A549 (cell line): Measurements from ENCODE around the gene FAHD1. TPM values are rescaled to one million over a fixed set of nuclear protein-coding genes. Genes with fewer than 3 reads are reported as not detected.

Experiments
- ATAC-seq, 2 experiments: fragments of 200-7000 bp in 1 of 2; fragments of >200 bp in 1 of 2; cut with Nextera tagmentation in 1 of 2; cut with Tn5 transposase in 1 of 2; 3 replicates each; pipeline versions ENCODE4 v1.8.0 to v1.9.1; 2018 to 2020; ENCODE audit warnings: mild to moderate bottlenecking in 1 of 2, moderate library complexity in 1 of 2
- CTCF ChIA-PET: fragments of 300-600 bp; sonication (Branson Sonifier 250); formaldehyde crosslinking; extraction: SDS; loops from one replicate; lab custom pipeline; 2021; ENCODE audit warnings: antibody characterized with exemption, inconsistent platforms; lab: Yijun Ruan, JAX
- POLR2A ChIA-PET: fragments of 350-600 bp; formaldehyde crosslinking; extraction: SDS; loops from one replicate; lab custom pipeline; 2021; ENCODE audit warnings: antibody characterized with exemption, inconsistent platforms; lab: Yijun Ruan, JAX
- DNase-seq, 2 experiments: peaks; one replicate each; pipeline versions ENCODE4 v3.0.0 to v3.0.0-alpha.2; 2011 to 2016; ENCODE audit warnings: low read depth in 1 of 2, low spot score in 1 of 2
- FAIRE-seq: peaks from 2 replicates; lab custom pipeline; 2011; peaks lifted over from hg19 to GRCh38; lab: Jason Lieb, UNC
- H3K27ac ChIP-seq, 2 experiments: fragments of >200 bp; sonication (Bioruptor Twin); formaldehyde crosslinking; 3 replicates each; pipeline ENCODE4 v1.5.1; 2016 to 2017
- H3K4me1 ChIP-seq: fragments of >200 bp; sonication (Bioruptor Twin); formaldehyde crosslinking; 3 replicates; pipeline ENCODE4 v1.6.1; 2016
- H3K4me2 ChIP-seq: fragments of >200 bp; sonication (Bioruptor Twin); formaldehyde crosslinking; 3 replicates; pipeline ENCODE4 v1.6.1; 2016
- H3K4me3 ChIP-seq: fragments of >200 bp; sonication (Bioruptor Twin); formaldehyde crosslinking; 3 replicates; pipeline ENCODE4 v1.5.1; 2016
- H3K9me3 ChIP-seq: fragments of >200 bp; sonication (Bioruptor Twin); formaldehyde crosslinking; 3 replicates; pipeline ENCODE4 v1.6.1; 2016
- ATOH8 ChIP-seq: fragments of 250-450 bp; sonication (Bioruptor Pico); IDR thresholded peaks from 2 replicates; pipeline ENCODE4 v1.5.0; 2020; ENCODE audit warnings: low read depth, mild to moderate bottlenecking, moderate library complexity
- CBX2 ChIP-seq: fragments of 200-600 bp; sonication (generic); IDR thresholded peaks from 2 replicates; pipeline ENCODE4 v1.6.1; 2016; ENCODE audit warnings: low read depth, mild to moderate bottlenecking, borderline replicate concordance
- CHD4 ChIP-seq: fragments of 200-600 bp; sonication (generic); IDR thresholded peaks from 2 replicates; pipeline ENCODE4 v1.6.1; 2016; ENCODE audit warnings: antibody characterized with exemption, mild to moderate bottlenecking, borderline replicate concordance
- EHF ChIP-seq: fragments of 250-450 bp; sonication (Bioruptor Pico); IDR thresholded peaks from 2 replicates; pipeline ENCODE4 v1.5.0; 2020; ENCODE audit warnings: mild to moderate bottlenecking
- FOSL2 ChIP-seq, 2 experiments: fragments of 450-650 bp in 1 of 2; fragments of >200 bp in 1 of 2; sonication (Bioruptor Twin) in 1 of 2; formaldehyde crosslinking; IDR thresholded peaks; 2 replicates each; pipeline versions ENCODE4 v1.5.0 to v1.6.1; 2016 to 2020; ENCODE audit warnings: mild to moderate bottlenecking in 1 of 2, moderate library complexity in 1 of 2
- GATA3 ChIP-seq: IDR thresholded peaks from 2 replicates; pipeline ENCODE4 v1.6.1; 2012; ENCODE audit warnings: borderline replicate concordance
- HOXB5 ChIP-seq: fragments of 250-450 bp; sonication (Bioruptor Pico); IDR thresholded peaks from 2 replicates; pipeline ENCODE4 v1.5.0; 2020; ENCODE audit warnings: mild to moderate bottlenecking, moderate library complexity
- JUN ChIP-seq, 2 experiments: fragments of >200 bp; sonication (Bioruptor Twin); formaldehyde crosslinking; IDR thresholded peaks; 2 replicates in 1 of 2; 3 replicates in 1 of 2; pipeline ENCODE4 v1.6.1; 2016 to 2017
- NPAS2 ChIP-seq: fragments of 250-450 bp; sonication (Bioruptor Pico); IDR thresholded peaks from 2 replicates; pipeline ENCODE4 v1.8.0; 2022; ENCODE audit warnings: mild to moderate bottlenecking, moderate library complexity, borderline replicate concordance
- PHF8 ChIP-seq: fragments of 200-600 bp; sonication (generic); IDR thresholded peaks from 2 replicates; pipeline ENCODE4 v1.6.1; 2016; ENCODE audit warnings: low read depth, mild to moderate bottlenecking, antibody characterized with exemption, moderate library complexity, borderline replicate concordance
- POLR2AphosphoS2 ChIP-seq: conservative IDR thresholded peaks from 2 replicates; pipeline ENCODE4 v1.6.1; 2012; ENCODE audit warnings: low read length, improper control_type of control experiment, inconsistent platforms
- RAD21 ChIP-seq, 2 experiments: fragments of >200 bp in 1 of 2; sonication (Bioruptor Twin) in 1 of 2; formaldehyde crosslinking in 1 of 2; IDR thresholded peaks in 1 of 2; conservative IDR thresholded peaks in 1 of 2; 2 replicates in 1 of 2; 3 replicates in 1 of 2; pipeline ENCODE4 v1.6.1; 2012 to 2018; ENCODE audit warnings: inconsistent platforms in 1 of 2
- RARB ChIP-seq: fragments of 250-450 bp; sonication (Bioruptor Pico); IDR thresholded peaks from 2 replicates; pipeline ENCODE4 v1.8.0; 2021; ENCODE audit warnings: mild to moderate bottlenecking, moderate library complexity
- RFX5 ChIP-seq: fragments of 450-650 bp; IDR thresholded peaks from 2 replicates; pipeline ENCODE4 v1.7.1; 2014; ENCODE audit warnings: antibody characterized with exemption, mild to moderate bottlenecking, moderate library complexity
- RNF2 ChIP-seq: fragments of 200-600 bp; sonication (generic); IDR thresholded peaks from 2 replicates; pipeline ENCODE4 v1.6.1; 2016; ENCODE audit warnings: low read depth, mild to moderate bottlenecking, antibody characterized with exemption, moderate library complexity, borderline replicate concordance
- SMC3 ChIP-seq: fragments of >200 bp; sonication (Bioruptor Twin); formaldehyde crosslinking; IDR thresholded peaks from 3 replicates; pipeline ENCODE4 v1.6.1; 2018; ENCODE audit warnings: inconsistent platforms
- ZFP36 ChIP-seq: fragments of 450-650 bp; IDR thresholded peaks from 2 replicates; pipeline ENCODE4 v1.6.1; 2014; ENCODE audit warnings: borderline replicate concordance; ENCODE audit not compliant: partially characterized antibody
- ZSCAN20 ChIP-seq: fragments of 250-450 bp; sonication (Bioruptor Pico); IDR thresholded peaks from 2 replicates; pipeline ENCODE4 v1.8.0; 2022; ENCODE audit warnings: mild to moderate bottlenecking, moderate library complexity
- WGBS: methylation state at CpG from one replicate; pipeline ENCODE4 v1.1.6; 2017; ENCODE audit errors: missing lambda C conversion rate; 5-methylcytosine and 5-hydroxymethylcytosine counted together
- polyA plus RNA-seq, 4 experiments: library from polyadenylated mRNA; depleted of rRNA in 3 of 4; stranded (reverse); fragments of >200 nt; fragmentation: RNase III in 1 of 4; extraction: RNeasy Plus Mini Kit Qiagen cat#74134 plus additional on column Dnase treatment in 1 of 4; gene quantifications; 2 replicates in 3 of 4; 3 replicates in 1 of 4; pipeline ENCODE4 v1.2.3, GENCODE V29; 2011 to 2017
- TF ChIP-seq, protein P1 (sequence below): fragments of >200 bp; sonication (Bioruptor Twin); formaldehyde crosslinking; IDR thresholded peaks from 3 replicates; pipeline ENCODE4 v1.5.1; 2016
- TF ChIP-seq, protein P2 (sequence below): fragments of 200-600 bp; sonication (generic); IDR thresholded peaks from 2 replicates; pipeline ENCODE4 v1.6.1; 2016; ENCODE audit warnings: antibody characterized with exemption, mild to moderate bottlenecking, moderate library complexity
- TF ChIP-seq, protein P3 (sequence below): fragments of 450-650 bp; IDR thresholded peaks from 2 replicates; pipeline ENCODE4 v1.6.1; 2014; ENCODE audit warnings: antibody characterized with exemption
- TF ChIP-seq, protein P4 (sequence below): IDR thresholded peaks from 2 replicates; pipeline ENCODE4 v1.6.1; 2012; ENCODE audit warnings: low read depth, borderline replicate concordance

Gene FAHD1
- polyA plus RNA-seq, 2 of the 4 experiments (the other 2 are of a cell fraction) = 30.6 to 68.4 TPM

- Histone ChIP-seq H3K27ac (no peak overlapping the region), H3K4me2 (no peak overlapping the region), H3K9me3 (no peaks in the 10 kb centered on the region), H3K4me3 (no peak overlapping the region), H3K4me1 (peaks cover 10% of the 10 kb centered on the region; the same call in 1 of the 3 replicates)
- 91% methylated on average over 27 of the region's 40 CpGs for WGBS
- TF ChIP-seq CHD4 = no peak
- TF ChIP-seq RAD21 (conservative IDR thresholded peaks at IDR 0.05 in 1 of 2, IDR thresholded peaks at IDR 0.05 in 1 of 2) = no peak
- no peak for TF ChIP-seq RNF2
- TF ChIP-seq ZSCAN20 = no peak
- DNase-seq = no peak
- no peak for FAIRE-seq
- CTCF ChIA-PET = no interaction called here
- POLR2A ChIA-PET = interaction anchor here (0.6 to 1.7 kb wide), 2 partner anchors 112 to 148 kb away, joined by 3 to 4 read pairs; partner anchors contain the start of gene RPS2
- ATAC-seq = no peak
These were observed 10.4 kb upstream of the FAHD1 start for GRCh38 chr16:1816396-1817275.

GRCh38 chr16:1817276-1817589 lies 9.8 kb upstream of the FAHD1 start:
- CTCF ChIA-PET = no interaction called here
- DNase-seq (no peak), FAIRE-seq (no peak), ATAC-seq (no peak)
- H3K27ac ChIP-seq = no peak overlapping the region
- WGBS = 91% methylated on average over 9 of the region's 9 CpGs
- H3K4me3 ChIP-seq = no peak overlapping the region
- TF ChIP-seq, protein P1, sequence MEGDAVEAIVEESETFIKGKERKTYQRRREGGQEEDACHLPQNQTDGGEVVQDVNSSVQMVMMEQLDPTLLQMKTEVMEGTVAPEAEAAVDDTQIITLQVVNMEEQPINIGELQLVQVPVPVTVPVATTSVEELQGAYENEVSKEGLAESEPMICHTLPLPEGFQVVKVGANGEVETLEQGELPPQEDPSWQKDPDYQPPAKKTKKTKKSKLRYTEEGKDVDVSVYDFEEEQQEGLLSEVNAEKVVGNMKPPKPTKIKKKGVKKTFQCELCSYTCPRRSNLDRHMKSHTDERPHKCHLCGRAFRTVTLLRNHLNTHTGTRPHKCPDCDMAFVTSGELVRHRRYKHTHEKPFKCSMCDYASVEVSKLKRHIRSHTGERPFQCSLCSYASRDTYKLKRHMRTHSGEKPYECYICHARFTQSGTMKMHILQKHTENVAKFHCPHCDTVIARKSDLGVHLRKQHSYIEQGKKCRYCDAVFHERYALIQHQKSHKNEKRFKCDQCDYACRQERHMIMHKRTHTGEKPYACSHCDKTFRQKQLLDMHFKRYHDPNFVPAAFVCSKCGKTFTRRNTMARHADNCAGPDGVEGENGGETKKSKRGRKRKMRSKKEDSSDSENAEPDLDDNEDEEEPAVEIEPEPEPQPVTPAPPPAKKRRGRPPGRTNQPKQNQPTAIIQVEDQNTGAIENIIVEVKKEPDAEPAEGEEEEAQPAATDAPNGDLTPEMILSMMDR = no peak
- TF ChIP-seq RFX5 (no peak), ATOH8 (no peak), PHF8 (no peak), CHD4 (no peak), CBX2 (no peak), ZFP36 (no peak), FOSL2 (IDR thresholded peaks at IDR 0.05) (no peak), FOSL2 (CRISPR knock-in tag; IDR thresholded peaks at IDR 0.05) (no peak), NPAS2 (no peak), RARB (CRISPR knock-in tag) (no peak), JUN (IDR thresholded peaks at IDR 0.05) (no peak), POLR2AphosphoS2 (no peak), SMC3 (no peak), GATA3 (no peak), EHF (CRISPR knock-in tag) (no peak), HOXB5 (CRISPR knock-in tag) (no peak)
- TF ChIP-seq, protein P2, sequence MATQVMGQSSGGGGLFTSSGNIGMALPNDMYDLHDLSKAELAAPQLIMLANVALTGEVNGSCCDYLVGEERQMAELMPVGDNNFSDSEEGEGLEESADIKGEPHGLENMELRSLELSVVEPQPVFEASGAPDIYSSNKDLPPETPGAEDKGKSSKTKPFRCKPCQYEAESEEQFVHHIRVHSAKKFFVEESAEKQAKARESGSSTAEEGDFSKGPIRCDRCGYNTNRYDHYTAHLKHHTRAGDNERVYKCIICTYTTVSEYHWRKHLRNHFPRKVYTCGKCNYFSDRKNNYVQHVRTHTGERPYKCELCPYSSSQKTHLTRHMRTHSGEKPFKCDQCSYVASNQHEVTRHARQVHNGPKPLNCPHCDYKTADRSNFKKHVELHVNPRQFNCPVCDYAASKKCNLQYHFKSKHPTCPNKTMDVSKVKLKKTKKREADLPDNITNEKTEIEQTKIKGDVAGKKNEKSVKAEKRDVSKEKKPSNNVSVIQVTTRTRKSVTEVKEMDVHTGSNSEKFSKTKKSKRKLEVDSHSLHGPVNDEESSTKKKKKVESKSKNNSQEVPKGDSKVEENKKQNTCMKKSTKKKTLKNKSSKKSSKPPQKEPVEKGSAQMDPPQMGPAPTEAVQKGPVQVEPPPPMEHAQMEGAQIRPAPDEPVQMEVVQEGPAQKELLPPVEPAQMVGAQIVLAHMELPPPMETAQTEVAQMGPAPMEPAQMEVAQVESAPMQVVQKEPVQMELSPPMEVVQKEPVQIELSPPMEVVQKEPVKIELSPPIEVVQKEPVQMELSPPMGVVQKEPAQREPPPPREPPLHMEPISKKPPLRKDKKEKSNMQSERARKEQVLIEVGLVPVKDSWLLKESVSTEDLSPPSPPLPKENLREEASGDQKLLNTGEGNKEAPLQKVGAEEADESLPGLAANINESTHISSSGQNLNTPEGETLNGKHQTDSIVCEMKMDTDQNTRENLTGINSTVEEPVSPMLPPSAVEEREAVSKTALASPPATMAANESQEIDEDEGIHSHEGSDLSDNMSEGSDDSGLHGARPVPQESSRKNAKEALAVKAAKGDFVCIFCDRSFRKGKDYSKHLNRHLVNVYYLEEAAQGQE = no peak
- TF ChIP-seq, protein P3, sequence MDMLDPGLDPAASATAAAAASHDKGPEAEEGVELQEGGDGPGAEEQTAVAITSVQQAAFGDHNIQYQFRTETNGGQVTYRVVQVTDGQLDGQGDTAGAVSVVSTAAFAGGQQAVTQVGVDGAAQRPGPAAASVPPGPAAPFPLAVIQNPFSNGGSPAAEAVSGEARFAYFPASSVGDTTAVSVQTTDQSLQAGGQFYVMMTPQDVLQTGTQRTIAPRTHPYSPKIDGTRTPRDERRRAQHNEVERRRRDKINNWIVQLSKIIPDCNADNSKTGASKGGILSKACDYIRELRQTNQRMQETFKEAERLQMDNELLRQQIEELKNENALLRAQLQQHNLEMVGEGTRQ = no peak
- TF ChIP-seq, protein P4, sequence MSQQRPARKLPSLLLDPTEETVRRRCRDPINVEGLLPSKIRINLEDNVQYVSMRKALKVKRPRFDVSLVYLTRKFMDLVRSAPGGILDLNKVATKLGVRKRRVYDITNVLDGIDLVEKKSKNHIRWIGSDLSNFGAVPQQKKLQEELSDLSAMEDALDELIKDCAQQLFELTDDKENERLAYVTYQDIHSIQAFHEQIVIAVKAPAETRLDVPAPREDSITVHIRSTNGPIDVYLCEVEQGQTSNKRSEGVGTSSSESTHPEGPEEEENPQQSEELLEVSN = no peak
- no peaks in the 10 kb centered on the region for H3K9me3 ChIP-seq
- H3K4me1 ChIP-seq = peaks cover 10% of the 10 kb centered on the region; the same call in 1 of the 3 replicates
- H3K4me2 ChIP-seq = no peak overlapping the region
- POLR2A ChIA-PET = interaction anchor here (1.7 kb wide), 1 partner anchor 148 kb away, joined by 4 read pairs; the partner anchor contains the start of gene RPS2
